ENCODE data around the gene QPCT.
"Not testable (repeated sequence)": the region's sequence is repeated elsewhere in the genome, so short reads cannot be mapped to it uniquely, and the experiment has no call there.

DNA sequence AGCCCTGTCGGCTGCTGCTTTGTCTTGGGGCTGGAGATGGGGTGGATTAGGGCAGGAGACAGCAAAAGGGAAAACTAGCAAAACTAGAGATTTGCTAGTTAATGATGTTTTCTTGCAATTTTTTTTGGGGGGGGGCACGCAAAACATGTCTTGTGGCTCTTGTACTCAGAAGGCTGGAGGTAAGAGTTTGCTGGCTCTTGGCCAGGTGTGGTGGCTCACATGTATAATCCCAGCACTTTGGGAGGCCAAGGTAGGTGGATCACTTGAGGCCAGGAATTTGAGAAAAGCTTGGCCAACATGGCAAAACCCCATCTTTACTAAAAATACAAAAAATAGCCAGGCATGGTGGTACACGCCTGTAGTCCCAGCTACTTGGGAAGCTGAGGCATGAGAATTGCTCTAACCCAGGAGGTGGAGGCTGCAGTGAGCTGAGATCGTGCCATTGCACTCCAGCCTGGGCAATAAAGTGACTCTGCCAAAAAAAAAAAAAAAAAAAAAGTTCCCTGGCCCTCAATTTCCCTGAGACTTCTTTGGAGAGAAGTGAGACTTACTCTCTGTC lies 69.6 kb downstream of the QPCT start:
- TF ChIP-seq, protein P1, sequence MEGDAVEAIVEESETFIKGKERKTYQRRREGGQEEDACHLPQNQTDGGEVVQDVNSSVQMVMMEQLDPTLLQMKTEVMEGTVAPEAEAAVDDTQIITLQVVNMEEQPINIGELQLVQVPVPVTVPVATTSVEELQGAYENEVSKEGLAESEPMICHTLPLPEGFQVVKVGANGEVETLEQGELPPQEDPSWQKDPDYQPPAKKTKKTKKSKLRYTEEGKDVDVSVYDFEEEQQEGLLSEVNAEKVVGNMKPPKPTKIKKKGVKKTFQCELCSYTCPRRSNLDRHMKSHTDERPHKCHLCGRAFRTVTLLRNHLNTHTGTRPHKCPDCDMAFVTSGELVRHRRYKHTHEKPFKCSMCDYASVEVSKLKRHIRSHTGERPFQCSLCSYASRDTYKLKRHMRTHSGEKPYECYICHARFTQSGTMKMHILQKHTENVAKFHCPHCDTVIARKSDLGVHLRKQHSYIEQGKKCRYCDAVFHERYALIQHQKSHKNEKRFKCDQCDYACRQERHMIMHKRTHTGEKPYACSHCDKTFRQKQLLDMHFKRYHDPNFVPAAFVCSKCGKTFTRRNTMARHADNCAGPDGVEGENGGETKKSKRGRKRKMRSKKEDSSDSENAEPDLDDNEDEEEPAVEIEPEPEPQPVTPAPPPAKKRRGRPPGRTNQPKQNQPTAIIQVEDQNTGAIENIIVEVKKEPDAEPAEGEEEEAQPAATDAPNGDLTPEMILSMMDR (IDR thresholded peaks at IDR 0.05) = not testable (repeated sequence)
- not testable (repeated sequence) for TF ChIP-seq POLR2A (IDR thresholded peaks at IDR 0.05)

All from heart left ventricle (tissue), 13 donors.